T follicular helper cell (primary cell): ENCODE measurements around the gene NPC2.

Experiments
- DNase-seq: peaks from one replicate; pipeline ENCODE4 v3.0.0-alpha.2; 2020; ENCODE audit warnings: low read depth

The NPC2 gene

DNA sequence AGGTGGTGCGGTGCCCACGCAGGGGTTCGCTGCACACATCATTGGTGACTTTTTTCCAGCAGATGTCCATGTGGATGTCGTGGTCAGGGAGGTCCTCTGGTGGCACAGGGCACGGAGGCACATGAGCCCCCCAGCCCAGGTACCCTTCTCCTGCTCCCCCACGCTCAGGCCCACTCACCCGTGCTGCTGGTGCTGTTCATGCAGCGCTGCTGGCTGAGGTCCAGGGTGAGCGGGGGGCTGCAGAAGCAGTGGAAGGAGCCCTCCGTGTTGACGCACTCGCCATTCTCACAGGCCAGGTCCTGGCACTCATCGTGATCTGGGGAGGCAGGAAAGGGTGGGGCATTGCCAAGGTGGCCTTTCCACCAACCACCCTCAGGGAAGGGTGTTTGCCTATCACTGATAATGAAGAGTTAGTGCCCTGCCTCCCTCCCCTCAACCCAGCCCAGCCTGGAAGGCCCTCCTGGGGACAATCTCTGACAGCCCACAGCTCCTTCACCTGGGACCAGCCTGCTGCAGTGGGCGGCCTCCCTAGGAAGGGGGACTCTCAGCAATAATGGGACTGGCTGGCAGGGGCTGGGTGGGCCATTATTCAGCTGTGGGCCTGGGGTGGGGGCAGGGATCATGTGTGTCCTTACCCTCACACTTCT is 10.3 kb upstream of the NPC2 start:
- no peak for DNase-seq

DNA sequence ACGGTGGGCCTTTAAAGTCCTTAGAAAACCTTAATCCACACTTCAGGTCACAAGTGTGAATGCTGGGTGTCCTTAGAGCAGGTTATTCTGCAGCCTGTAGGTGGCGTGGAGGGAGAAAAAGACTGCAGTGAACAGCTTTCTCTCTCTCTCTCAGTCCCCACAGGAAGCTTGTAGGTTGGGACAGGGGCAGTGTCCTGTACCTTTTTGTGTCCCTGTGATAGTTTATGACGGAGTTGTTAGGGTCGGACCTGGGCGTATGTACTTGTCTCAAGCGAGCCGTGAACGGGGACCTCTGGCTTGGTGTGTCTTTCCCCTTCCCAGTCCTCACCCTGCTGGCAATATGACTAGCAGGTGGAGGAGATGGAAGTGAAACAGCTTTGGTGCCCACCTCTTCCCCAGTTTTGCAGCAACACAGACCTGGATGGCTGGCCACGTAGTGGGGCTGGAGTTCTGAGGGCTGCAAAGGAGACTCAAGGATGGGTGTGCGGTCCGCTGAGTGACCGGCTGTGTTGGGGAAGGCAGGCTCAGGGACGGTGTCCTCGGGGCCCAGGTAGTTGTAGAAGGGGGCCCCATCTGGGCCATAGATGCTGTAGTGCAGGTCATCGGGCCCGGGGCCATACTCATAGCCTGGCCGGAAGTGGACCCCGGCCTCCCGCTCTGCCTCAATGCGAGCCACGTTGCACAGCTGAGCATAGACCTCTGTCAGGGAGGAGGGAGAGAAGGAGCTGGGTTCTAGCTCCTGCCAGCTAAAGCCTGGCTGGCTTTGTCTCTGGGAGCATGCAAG is 9.3 kb upstream of the NPC2 start:
- no peak for DNase-seq

DNA sequence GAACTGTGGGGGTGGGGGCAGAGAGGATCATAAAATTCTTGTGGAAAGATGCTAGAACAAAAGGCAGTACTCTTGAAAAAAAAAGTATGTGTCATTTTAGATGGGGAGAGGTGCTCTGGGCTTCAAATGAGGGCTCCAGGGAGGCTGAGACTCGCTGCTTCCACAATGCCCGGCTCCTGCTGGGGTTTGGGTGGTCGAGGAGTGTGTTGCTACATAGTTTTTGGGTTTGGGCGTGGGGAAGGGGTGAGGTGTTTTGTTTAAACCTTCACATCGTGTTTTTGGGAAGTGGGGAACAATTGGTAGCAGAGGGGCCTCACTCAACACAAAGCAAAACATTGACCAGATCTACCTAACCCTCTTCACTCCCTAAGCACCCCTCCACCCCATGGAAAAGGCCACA is 8.6 kb upstream of the NPC2 start:
- no peak for DNase-seq

DNA sequence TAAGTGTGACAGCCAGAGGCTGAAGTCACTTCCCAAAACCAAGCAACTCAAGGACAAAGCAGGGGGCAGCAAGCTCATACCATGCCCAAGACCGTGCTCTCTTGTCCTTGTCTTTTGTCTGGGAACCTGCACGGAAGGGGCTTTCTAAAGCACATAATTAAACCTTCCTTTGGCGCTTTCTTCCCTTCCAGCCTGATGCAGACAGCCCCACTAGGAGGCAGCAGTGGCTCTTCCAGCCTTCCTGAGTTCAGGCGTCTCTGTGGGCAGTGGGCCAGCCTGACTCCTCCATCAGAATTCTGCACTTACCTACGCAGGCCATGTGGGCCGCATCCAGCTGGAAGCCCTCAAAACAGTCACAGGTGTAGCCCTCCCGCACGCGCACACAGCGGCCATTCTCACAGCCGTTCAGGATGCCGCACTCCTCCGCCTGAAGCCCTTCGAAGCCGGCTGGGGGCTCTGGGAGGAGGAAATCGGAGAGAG is 8.1 kb upstream of the NPC2 start:
- no peak for DNase-seq

DNA sequence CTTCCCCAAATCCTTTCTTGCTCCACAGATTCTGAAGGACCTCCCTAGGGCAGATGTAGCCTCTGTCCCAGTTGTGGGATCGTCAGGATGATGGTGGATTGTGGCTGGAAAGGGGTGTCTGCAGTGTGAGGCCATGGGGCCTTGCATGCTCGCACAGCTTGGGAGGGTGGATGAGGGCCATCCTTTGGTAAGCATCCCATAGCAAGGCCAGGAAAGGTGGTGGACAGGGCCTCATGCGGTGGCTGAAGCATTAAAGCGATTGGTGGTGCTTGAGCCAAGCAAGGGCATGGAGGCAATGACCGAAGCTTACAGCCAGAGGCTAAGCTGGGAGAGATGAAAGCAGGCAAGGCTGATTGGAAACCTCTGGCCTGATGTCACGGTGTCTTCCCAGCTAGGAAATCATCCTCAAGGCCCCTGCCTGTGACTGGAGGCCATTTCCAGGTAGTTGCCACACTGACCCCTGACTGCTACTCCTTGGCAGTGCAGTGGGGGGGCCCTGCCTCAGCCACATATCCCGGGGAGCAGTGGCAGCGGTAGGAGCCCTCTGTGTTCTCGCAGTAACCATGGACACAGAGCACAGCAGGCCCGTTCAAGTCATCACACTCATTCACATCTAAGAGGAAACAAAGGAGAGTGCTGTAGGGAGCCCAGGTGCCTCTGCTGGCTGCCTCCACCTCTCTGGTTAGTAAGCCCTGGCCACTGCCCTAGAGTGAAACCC is 7.5 kb upstream of the NPC2 start:
- no peak for DNase-seq

DNA sequence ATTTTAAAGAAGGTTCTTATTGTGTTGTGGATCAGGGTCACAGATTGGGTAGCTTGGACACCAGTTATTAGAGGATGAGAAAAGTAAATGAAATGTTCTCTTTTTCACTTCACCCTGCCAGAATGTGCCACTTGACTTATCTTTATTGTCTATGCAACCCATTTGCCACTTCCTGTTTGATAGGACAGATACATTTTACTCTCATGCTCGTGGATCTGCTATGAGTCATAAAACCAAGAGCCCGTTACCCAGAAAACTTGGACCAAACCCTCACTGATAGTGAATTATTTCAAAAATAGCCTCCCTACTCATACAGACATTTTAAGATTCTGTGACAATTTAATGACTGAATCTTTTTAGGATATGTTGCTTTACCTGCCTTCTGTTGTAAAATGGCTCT is 2.3 kb upstream of the NPC2 start:
- DNase-seq: no peak

DNA sequence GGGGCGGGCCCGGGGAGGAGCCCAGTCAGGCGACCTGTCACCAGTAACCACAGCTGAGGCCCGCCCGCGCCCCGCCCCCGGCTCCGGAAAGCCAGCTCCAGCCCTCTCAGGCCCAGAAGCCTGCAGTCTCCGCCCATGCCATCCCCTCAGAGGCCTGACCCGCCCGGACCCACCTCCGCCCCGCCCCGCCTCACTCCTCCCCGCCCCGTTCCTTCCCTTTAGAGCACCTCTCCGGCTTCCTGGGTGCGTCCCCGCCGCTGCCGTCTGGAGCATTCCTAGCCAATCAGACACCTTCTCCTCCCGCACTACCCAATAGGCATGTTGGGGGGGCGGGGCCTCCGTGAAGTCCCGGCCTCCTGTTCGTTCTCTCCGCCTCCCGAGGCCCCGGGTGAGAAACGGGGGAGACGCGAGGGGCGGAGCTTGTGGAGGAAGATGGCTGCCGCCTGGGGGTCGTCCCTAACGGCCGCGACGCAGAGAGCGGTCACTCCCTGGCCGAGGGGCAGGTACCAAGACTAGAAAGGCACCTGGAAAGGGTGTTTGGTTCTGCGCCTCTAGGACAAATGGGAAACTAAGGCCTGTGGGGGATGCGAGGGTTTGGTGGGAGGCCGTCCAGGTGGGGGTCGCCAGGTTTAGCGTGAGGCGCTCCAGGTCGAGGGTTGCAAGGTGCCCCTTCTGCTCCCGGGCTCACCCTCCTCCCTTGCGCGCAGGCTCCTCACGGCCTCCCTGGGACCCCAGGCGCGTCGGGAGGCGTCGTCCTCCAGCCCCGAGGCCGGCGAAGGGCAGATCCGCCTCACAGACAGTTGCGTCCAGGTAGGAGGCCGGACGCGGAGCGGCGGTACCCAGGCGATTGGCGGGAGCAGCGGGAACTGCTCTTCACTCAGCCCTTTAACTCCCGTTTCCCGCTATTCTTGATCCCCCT is 497 bp upstream of the NPC2 start, which contains the start of gene ISCA2:
Gene ISCA2 (plus strand): TSS at position 423 of the 919 bp plus-strand sequence. CDS start 10 bp downstream, at position 433.
- DNase-seq: peak; percentile 98

DNA sequence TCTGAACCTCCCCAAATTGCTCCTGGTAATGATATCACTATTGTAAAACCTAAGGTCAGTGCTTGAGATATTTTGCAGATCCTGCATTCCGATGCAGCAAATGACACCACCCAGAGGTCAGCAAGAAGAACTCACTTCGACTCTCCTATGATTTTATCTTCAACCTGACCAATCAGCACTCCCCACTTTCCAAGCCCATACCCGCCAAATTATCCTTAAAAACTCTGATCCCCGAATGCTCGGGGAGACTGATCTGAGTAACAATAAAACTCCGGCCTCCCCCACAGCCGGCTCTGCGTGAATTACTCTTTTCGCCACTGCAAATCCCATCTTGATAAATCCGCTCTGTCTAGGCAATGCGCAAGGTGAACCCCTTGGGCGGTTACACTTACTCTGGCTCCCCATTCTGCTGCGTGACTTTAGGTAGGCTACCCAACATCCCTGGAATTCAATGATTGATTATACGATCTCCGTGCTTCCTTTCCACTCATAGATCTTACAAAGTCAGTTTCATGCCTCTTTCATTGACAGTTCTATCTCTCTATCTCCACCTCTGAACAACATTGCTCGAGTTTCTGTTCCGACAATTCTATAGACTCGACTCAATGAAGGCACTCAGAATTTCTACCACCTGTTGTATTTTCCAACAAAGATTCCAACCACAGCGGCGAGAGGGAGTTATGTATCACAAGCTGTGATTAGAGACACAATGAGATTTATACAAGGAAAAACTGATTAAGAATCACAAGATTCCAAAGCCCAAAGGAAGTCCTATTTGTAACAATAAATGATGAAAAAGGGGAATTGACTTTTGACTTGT is 939 bp downstream of the NPC2 start:
- no peak for DNase-seq

DNA sequence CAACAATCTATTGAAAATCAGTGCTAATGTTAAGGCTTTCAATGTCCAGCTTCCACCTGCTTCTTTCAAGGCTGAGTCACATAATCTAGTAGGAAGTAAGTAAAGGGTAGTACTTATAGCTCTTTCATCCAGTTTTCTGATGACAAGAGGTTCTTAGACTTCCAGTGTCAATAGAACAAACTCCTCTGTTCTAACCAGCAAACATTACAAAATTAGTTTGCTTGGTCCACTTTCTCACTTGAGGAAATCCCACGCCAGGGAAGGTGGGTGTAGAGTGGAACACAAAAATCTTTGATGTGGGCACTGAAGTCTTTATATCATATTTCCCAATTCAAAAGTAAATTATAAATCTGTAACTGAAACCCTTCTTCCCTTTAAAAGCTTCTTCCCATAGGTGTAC is 2.6 kb downstream of the NPC2 start:
- no peak for DNase-seq

DNA sequence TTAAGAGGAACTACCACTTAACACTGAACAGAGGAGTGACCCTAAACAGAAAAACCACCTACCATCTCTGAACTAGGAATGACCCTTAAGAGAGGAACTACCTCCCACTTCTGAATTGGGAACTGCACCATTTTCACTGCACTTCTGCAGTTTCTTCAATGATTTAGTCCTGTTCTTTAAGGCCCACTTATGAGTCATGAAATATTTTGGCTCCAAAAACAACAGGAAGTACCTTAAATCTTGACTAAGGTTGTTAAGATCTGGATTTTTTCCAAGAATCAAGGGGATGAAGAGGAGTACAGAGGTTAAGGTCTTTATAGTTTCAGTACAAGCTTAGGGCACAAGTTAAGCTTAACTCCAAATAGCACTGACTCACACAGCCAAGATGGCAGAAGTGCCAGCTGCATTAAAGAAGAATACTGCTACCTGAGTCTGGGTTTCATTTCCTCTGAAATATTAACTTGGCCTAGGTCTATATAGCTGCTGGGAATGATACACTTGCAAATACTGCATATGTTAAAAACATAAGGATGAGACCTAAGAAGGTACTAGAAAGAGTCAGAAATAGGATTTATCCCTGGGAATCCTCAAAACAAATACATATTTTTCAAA is 4.2 kb downstream of the NPC2 start:
- DNase-seq: no peak

DNA sequence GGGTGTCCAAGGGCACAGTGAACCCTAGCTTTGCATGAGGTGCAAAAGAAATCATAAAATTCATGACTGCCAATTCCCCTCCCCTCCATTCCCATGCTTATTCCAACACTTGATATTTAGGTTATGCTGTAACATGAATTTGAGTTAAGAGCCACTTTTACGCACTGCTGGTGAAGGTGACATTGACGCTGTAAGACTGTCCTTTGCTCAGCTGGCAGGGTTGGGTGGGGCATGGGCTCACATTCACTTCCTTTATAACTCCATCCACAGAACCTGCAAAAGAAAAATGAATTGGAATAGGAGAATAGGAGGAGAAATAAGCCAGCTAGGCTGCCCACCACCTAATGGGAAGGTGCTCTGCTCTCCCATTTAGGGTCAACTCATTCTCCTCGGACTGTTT is 6.9 kb downstream of the NPC2 start:
- DNase-seq: no peak

DNA sequence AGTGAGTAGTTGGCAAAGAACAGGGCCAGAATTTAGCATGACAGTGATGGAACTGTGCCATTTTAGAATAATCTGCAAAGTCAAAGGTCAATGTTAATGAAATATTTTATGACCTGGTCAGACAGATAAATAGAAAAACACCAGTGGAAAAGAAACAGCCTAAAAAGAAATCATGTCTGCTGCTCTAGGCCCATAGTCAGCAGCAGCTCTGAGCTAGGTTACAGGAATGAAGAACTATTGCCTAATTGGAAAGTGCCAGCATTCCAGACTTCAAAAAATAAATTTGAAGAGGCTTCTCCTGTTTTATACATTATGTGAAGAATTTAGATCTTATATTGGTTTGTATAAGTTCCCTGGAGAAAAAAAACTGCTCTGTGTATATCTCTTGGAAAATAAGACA is 9.8 kb downstream of the NPC2 start:
- DNase-seq: no peak

DNA sequence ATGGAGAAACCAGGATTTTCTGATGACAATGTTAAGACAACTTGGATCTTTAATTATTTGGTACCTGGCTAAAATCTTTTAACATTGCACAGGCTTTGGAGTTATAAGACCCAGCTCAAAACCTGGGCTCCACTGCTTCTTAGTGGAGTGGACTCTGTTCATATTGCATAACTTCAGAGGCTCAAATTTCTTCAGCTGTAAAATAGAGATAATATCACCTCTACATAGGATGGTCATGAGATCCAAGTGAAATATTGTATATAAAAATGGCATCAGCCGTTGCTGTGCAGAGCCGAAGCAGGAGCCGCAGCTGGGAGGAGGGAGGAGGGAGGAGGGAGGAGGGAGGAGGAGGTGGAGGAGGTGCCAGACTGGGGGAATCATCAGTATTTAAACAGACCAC is 10.5 kb downstream of the NPC2 start:
- no peak for DNase-seq

DNA sequence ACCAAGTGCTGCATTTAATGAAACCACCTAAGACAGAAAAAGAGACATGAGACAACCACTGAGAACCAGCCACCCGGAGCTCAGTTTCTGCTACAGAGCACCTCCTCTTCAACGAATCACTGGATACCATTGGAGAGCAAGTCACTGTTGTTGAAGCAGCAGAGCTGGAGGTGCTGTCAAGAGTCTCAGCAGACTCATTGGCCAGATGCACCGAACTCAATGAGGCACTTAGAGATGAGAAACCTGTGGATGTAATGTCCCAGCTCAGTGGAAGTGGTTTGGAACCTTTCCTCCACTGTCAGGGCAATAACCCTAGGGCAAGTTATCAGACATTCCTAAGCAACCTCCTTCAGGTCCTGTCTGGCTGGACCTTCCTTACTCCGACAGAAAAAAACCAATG is 13.1 kb downstream of the NPC2 start:
- no peak for DNase-seq

DNA sequence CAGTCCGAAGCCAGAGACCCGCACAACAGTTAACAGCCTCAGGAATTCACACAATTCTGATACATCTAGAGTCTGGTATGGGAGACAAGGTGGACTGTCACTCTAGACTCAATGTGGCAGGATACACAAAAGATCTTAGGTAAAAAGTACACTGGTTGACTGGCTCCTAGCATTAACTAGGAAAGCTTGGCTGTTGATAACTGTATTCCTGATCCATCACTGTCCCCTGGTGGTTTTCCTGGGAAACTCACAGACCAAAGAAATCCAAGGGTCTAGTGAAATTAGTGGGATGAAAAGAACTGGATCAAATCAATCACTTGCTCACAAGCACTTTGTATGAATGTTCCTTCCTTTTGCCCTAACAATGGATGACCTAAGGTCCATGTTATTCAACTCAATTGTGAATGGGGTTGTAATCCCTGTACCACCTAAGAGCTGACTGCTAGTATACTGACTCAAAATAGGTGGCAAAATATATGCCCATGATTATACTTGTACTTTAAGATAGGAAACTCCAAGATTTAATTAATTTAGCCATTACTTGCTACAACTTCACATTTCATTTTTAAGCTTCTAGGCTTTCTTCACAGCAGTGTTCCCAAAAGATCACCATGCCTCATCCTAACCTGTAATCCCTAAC is 14.0 kb downstream of the NPC2 start:
- no peak for DNase-seq

DNA sequence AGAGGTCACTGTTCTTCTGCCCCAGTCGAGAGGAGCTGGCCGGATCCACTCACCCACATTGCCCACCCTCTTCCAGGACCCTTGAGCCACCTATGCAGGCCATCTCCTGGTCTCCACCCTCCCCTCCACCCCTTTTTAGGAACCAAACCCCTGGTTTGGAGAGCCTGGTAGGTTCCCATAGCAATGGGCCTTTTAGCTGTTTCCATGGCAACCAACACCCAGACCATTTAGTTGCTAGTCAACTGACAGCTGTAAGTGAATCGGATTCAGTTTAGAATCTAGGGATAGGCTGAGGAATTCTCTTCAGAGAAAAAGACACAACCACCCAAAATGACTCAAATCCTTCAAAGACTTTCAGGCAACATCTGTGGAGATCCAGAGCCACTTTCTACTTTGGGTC is 16.5 kb downstream of the NPC2 start:
- no peak for DNase-seq

DNA sequence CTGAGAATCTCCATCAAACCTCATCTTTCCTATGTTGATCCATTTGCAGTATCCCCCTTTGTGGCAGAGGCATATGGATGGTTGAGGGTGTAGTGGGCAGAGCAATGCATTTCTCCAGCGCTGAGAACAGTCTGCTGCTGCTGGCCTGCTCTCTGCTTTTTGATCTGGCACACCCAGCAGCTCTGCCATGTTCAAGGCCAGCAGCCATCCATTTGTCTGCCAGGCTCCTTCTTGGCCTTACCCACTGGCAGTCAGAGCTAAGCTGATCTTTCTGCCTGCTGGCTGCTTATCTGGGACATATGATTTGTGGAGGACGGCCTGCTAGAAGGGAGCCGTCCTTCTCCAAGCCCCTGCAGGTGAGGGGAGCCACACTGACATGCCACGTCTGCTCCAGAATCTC is 17.0 kb downstream of the NPC2 start:
- DNase-seq: no peak

DNA sequence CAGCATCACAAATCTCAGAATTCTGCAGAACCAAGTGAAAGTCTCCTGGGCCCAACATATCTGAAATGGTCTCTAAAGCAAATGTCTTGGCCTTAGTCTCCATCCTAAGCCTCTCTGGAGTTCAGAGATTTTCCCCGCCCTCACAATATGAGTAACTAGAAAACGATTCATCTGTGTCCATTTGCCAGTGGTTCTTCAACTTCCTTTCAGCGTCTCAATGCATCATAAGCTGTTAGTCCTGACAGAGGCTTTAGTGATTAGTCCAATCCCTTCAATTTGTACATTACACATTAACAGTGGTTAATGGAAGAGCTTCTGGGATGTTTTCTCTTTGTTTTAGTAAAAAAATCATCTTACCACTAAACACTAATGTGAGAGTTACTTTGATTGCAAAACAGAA is 17.4 kb downstream of the NPC2 start:
- no peak for DNase-seq

DNA sequence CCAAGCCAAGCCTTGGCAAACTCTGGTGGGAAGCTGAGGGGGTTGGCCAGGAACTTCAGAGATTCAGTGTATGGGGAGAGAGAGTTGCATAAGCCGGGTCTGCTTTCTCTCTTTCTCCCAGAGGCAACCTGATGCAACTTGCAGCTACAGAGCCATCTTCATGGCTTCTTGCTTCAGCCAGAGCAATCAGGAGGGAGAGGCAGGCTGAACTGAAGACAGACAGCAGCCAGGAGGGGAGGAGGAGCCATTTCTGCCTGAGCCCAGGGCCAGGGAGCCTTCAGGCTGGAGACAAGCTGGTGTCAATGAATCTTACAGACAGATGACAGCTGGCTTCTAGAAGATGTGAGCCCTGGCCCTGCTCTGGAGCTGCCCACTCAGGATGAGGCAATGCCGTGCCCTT is 18.7 kb downstream of the NPC2 start:
- DNase-seq: no peak

DNA sequence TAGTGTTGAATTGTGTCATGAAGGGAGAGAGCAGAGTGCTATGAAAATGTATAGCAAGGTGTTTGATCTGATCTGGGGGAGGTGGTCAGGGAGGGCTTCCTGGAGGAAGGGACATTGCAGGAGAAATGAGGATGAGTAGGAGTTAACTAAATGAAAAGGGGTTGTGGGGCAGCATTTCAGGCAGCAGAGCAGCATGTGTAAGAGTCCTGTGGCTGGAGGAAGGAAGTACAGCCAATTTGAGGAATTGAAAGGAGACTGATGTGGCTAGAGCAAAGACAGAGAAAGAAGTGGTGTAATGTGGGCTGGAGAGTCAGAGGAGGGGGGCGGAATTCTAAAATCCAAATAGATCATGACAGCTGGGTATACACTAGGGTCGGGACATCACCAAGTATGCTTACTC is 20.5 kb downstream of the NPC2 start:
- DNase-seq: no peak
